Peyer's patch (tissue), 4 donors: ENCODE measurements around the gene RDH12.

Source experiments
- POLR2A ChIP-seq, 2 donors: fragments of 450-650 bp; IDR thresholded peaks; one replicate each; pipeline ENCODE4 v1.5.1; 2017; ENCODE audit warnings: antibody characterized with exemption in 2 of 2, mild to moderate bottlenecking in 2 of 2, moderate library complexity in 2 of 2
- TF ChIP-seq, protein P1 (sequence below), 6 experiments: fragments of 450-650 bp in 4 of 6; fragments of 200-600 bp in 2 of 6; sonication (generic) in 1 of 6; IDR thresholded peaks; one replicate each; pipeline ENCODE4 v1.5.1; 2017 to 2019; ENCODE audit warnings: antibody characterized with exemption in 6 of 6, mild to moderate bottlenecking in 3 of 6, moderate library complexity in 1 of 6

DNA sequence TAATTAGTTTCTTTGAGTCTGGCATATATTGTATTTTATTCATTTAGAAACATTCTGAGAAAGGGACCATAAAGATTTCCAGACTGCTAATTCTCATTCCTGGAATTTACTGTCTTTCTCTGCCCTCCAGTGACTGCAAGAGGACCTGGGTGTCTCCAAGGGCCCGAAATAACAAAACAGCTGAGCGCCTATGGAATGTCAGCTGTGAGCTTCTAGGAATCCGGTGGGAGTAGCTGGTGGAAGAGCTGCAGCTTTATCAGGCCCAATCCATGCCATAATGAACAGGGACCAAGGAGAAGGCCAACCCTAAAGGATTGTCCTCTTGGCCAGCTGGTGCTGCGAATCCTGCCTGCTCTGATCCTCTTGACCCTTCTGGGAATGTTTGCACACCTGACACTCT, 31.9 kb downstream of the RDH12 start:
- TF ChIP-seq, protein P1, sequence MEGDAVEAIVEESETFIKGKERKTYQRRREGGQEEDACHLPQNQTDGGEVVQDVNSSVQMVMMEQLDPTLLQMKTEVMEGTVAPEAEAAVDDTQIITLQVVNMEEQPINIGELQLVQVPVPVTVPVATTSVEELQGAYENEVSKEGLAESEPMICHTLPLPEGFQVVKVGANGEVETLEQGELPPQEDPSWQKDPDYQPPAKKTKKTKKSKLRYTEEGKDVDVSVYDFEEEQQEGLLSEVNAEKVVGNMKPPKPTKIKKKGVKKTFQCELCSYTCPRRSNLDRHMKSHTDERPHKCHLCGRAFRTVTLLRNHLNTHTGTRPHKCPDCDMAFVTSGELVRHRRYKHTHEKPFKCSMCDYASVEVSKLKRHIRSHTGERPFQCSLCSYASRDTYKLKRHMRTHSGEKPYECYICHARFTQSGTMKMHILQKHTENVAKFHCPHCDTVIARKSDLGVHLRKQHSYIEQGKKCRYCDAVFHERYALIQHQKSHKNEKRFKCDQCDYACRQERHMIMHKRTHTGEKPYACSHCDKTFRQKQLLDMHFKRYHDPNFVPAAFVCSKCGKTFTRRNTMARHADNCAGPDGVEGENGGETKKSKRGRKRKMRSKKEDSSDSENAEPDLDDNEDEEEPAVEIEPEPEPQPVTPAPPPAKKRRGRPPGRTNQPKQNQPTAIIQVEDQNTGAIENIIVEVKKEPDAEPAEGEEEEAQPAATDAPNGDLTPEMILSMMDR (IDR thresholded peaks at IDR 0.05), result no peak
- TF ChIP-seq POLR2A (IDR thresholded peaks at IDR 0.05), result no peak
